HepG2 (cell line): ENCODE measurements around the gene TP73. TPM values are rescaled to one million over a fixed set of nuclear protein-coding genes. Genes with fewer than 3 reads are reported as not detected.

Source experiments
- GATAD2A ChIP-seq: IDR thresholded peaks from 2 replicates; pipeline ENCODE4 v1.6.1; 2016
- KDM5A ChIP-seq: fragments of 200-600 bp; sonication (generic); IDR thresholded peaks from 2 replicates; pipeline ENCODE4 v1.7.0; 2018; ENCODE audit warnings: antibody characterized with exemption, mild to moderate bottlenecking, low read length, borderline replicate concordance
- KLF12 ChIP-seq: sonication (generic); formaldehyde crosslinking; IDR thresholded peaks from 2 replicates; pipeline ENCODE4 v1.4.0; 2020; ENCODE audit warnings: missing genetic modification reagents, borderline replicate concordance
- MEIS2 ChIP-seq: sonication (generic); formaldehyde crosslinking; IDR thresholded peaks from 2 replicates; pipeline ENCODE4 v1.9.0; 2021; ENCODE audit warnings: mild to moderate bottlenecking, missing genetic modification reagents
- NR2F1 ChIP-seq, 2 experiments: fragments of 450-650 bp in 1 of 2; formaldehyde crosslinking in 1 of 2; IDR thresholded peaks; 2 replicates each; pipeline versions ENCODE4 v1.5.0 to v1.6.1; 2016 to 2020; ENCODE audit warnings: mild to moderate bottlenecking in 1 of 2, missing compliant biosample characterization in 1 of 2, missing genetic modification reagents in 1 of 2, moderate library complexity in 1 of 2
- POLR2G ChIP-seq: fragments of 200-400 bp; formaldehyde crosslinking; IDR thresholded peaks from 2 replicates; pipeline ENCODE4 v1.6.1; 2018; ENCODE audit warnings: mild to moderate bottlenecking, low read depth, low read length, moderate library complexity
- PPARG ChIP-seq: conservative IDR thresholded peaks from 2 replicates; pipeline ENCODE4 v1.6.1; 2016; ENCODE audit warnings: missing biosample characterization, missing genetic modification reagents
- RBM22 ChIP-seq: fragments of 200-400 bp; formaldehyde crosslinking; optimal IDR thresholded peaks from 2 replicates; pipeline ENCODE3; 2017; ENCODE audit warnings: mild to moderate bottlenecking, low read length, moderate library complexity
- RFX5 ChIP-seq: IDR thresholded peaks from 2 replicates; pipeline ENCODE4 v1.6.1; 2011; ENCODE audit warnings: low read depth, low read length, improper control_type of control experiment
- SATB2 ChIP-seq: sonication (generic); formaldehyde crosslinking; IDR thresholded peaks from 2 replicates; pipeline ENCODE4 v1.5.0; 2020; ENCODE audit warnings: missing genetic modification reagents
- SMARCE1 ChIP-seq: fragments of 450-650 bp; IDR thresholded peaks from 2 replicates; pipeline ENCODE4 v1.6.1; 2017; ENCODE audit warnings: borderline replicate concordance
- STAG1 ChIP-seq: sonication (generic); formaldehyde crosslinking; IDR thresholded peaks from 2 replicates; pipeline ENCODE4 v1.4.0; 2020; ENCODE audit warnings: missing genetic modification reagents
- XBP1 ChIP-seq: sonication (generic); formaldehyde crosslinking; IDR thresholded peaks from 2 replicates; pipeline ENCODE4 v1.5.0; 2020; ENCODE audit warnings: missing genetic modification reagents
- ZNF12 ChIP-seq: sonication (generic); formaldehyde crosslinking; IDR thresholded peaks from 2 replicates; pipeline ENCODE4 v1.5.0; 2020; ENCODE audit warnings: missing genetic modification reagents
- ZNF430 ChIP-seq: sonication (generic); formaldehyde crosslinking; IDR thresholded peaks from 2 replicates; pipeline ENCODE4 v1.9.0; 2021; ENCODE audit warnings: mild to moderate bottlenecking, missing genetic modification reagents
- ZNF713 ChIP-seq: sonication (generic); formaldehyde crosslinking; IDR thresholded peaks from 2 replicates; pipeline ENCODE4 v1.4.0; 2020; ENCODE audit warnings: mild to moderate bottlenecking, missing genetic modification reagents
- ZNF850 ChIP-seq: sonication (generic); formaldehyde crosslinking; conservative IDR thresholded peaks from 2 replicates; pipeline ENCODE4 v1.9.0; 2021; ENCODE audit warnings: mild to moderate bottlenecking, missing genetic modification reagents
- polyA plus RNA-seq, 8 experiments: library from polyadenylated mRNA; depleted of rRNA in 3 of 8; stranded (reverse) in 7 of 8; unstranded in 1 of 8; fragments of >200 nt; fragmentation: Illumina TruSeq in 4 of 8; extraction: Trizol in 4 of 8; gene quantifications; 2 replicates each; pipeline versions ENCODE4 v1.2.1 to v1.2.3, GENCODE V29; 2011 to 2016; ENCODE audit warnings: low read depth in 4 of 8, missing spikeins in 1 of 8, mixed read lengths in 1 of 8; ENCODE audit not compliant: insufficient read depth in 1 of 8
- total RNA-seq, 5 experiments: library from RNA; depleted of rRNA; stranded (reverse); fragments of >200 nt; fragmentation: Illumina TruSeq; extraction: Trizol; gene quantifications; 2 replicates each; pipeline ENCODE4 v1.2.3, GENCODE V29; 2016; ENCODE audit warnings: low read depth in 1 of 5
- TF ChIP-seq, protein P1 (sequence below): sonication (generic); formaldehyde crosslinking; IDR thresholded peaks from 2 replicates; pipeline ENCODE4 v1.8.0; 2022; ENCODE audit warnings: mild to moderate bottlenecking, missing genetic modification reagents, borderline replicate concordance
- TF ChIP-seq, protein P2 (sequence below): sonication (generic); formaldehyde crosslinking; IDR thresholded peaks from 2 replicates; pipeline ENCODE4 v1.5.0; 2020; ENCODE audit warnings: mild to moderate bottlenecking, missing genetic modification reagents, moderate library complexity
- TF ChIP-seq, protein P3 (sequence below), 2 experiments: sonication (generic) in 1 of 2; formaldehyde crosslinking in 1 of 2; IDR thresholded peaks; 2 replicates each; pipeline versions ENCODE4 v1.4.0 to v1.6.1; 2018 to 2020; ENCODE audit warnings: missing genetic modification reagents in 2 of 2, borderline replicate concordance in 1 of 2, low read depth in 1 of 2, mild to moderate bottlenecking in 1 of 2, missing biosample characterization in 1 of 2
- TF ChIP-seq, protein P4 (sequence below): IDR thresholded peaks from 2 replicates; pipeline ENCODE4 v1.6.1; 2012; ENCODE audit warnings: inconsistent platforms
- TF ChIP-seq, protein P5 (sequence below): sonication (generic); formaldehyde crosslinking; IDR thresholded peaks from 2 replicates; pipeline ENCODE4 v1.5.1; 2020; ENCODE audit warnings: missing genetic modification reagents, mild to moderate bottlenecking, borderline replicate concordance

Gene TP73
- total and polyA plus RNA-seq, 2 of the 13 experiments (the other 11 are each of a cell fraction or from before 2014, with no cell fraction given), result 0.49 to 1.1 TPM

DNA sequence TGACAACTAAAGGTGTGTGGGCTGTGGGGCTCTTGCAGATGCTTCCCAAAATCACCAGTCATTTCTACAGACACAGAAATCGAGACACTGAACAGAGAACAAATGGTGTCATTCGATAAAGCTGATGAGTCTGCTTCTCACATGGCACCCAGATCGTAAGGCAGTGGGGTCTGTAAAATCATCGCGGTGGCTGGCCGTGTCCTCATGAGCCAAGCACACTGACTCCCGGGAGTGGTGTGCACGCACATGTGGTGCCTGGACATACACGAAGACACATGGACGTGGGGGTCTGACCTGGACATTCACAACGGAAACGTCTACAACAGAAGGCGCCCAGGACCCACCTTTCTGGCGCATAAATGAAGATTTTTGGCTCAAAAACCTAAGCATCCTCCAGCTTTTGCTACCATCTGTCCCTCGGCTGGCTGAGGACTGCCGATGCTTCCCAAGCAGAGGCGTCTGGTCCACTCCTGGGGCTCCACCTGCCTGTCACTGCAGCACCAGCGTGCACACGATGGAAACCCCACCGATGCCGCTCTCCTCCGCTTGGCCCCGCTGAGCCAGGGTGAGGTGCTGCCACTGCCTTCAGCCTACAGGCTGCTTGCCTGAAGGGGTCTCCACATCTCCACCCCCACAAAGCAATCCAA lies 127.1 kb downstream of the TP73 start (continued):
- TF ChIP-seq, protein P1, sequence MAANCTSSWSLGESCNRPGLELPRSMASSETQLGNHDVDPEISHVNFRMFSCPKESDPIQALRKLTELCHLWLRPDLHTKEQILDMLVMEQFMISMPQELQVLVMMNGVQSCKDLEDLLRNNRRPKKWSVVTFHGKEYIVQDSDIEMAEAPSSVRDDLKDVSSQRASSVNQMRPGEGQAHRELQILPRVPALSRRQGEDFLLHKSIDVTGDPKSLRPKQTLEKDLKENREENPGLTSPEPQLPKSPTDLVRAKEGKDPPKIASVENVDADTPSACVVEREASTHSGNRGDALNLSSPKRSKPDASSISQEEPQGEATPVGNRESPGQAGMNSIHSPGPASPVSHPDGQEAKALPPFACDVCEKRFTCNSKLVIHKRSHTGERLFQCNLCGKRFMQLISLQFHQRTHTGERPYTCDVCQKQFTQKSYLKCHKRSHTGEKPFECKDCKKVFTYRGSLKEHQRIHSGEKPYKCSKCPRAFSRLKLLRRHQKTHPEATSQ, result no peak
- TF ChIP-seq, protein P2, sequence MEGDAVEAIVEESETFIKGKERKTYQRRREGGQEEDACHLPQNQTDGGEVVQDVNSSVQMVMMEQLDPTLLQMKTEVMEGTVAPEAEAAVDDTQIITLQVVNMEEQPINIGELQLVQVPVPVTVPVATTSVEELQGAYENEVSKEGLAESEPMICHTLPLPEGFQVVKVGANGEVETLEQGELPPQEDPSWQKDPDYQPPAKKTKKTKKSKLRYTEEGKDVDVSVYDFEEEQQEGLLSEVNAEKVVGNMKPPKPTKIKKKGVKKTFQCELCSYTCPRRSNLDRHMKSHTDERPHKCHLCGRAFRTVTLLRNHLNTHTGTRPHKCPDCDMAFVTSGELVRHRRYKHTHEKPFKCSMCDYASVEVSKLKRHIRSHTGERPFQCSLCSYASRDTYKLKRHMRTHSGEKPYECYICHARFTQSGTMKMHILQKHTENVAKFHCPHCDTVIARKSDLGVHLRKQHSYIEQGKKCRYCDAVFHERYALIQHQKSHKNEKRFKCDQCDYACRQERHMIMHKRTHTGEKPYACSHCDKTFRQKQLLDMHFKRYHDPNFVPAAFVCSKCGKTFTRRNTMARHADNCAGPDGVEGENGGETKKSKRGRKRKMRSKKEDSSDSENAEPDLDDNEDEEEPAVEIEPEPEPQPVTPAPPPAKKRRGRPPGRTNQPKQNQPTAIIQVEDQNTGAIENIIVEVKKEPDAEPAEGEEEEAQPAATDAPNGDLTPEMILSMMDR (CRISPR knock-in tag), result 0 out of 2 replicates have a peak, but pooled peaks have one; percentile 19
- TF ChIP-seq ZNF713 (CRISPR knock-in tag) (no peak), MEIS2 (no peak), POLR2G (peak; percentile 62; the same call in 1 of the 2 replicates), ZNF12 (CRISPR knock-in tag) (no peak), GATAD2A (no peak), SATB2 (CRISPR knock-in tag) (no peak), SMARCE1 (no peak), RFX5 (no peak), STAG1 (CRISPR knock-in tag) (no peak), PPARG (CRISPR knock-in tag) (no peak), RBM22 (peak; percentile 22), KLF12 (CRISPR knock-in tag) (no peak), ZNF430 (CRISPR knock-in tag) (no peak), ZNF850 (CRISPR knock-in tag) (no peak), KDM5A (no peak), NR2F1 (CRISPR knock-in tag; IDR thresholded peaks at IDR 0.05) (no peak), XBP1 (CRISPR knock-in tag) (no peak)
- TF ChIP-seq, protein P3, sequence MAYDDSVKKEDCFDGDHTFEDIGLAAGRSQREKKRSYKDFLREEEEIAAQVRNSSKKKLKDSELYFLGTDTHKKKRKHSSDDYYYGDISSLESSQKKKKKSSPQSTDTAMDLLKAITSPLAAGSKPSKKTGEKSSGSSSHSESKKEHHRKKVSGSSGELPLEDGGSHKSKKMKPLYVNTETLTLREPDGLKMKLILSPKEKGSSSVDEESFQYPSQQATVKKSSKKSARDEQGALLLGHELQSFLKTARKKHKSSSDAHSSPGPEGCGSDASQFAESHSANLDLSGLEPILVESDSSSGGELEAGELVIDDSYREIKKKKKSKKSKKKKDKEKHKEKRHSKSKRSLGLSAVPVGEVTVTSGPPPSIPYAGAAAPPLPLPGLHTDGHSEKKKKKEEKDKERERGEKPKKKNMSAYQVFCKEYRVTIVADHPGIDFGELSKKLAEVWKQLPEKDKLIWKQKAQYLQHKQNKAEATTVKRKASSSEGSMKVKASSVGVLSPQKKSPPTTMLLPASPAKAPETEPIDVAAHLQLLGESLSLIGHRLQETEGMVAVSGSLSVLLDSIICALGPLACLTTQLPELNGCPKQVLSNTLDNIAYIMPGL (CRISPR knock-in tag; IDR thresholded peaks at IDR 0.05; ENCODE audit: borderline replicate concordance in 1 of 2, low read depth in 1 of 2), result no peak
- TF ChIP-seq, protein P4, sequence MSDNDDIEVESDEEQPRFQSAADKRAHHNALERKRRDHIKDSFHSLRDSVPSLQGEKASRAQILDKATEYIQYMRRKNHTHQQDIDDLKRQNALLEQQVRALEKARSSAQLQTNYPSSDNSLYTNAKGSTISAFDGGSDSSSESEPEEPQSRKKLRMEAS, result no peak
- TF ChIP-seq, protein P5, sequence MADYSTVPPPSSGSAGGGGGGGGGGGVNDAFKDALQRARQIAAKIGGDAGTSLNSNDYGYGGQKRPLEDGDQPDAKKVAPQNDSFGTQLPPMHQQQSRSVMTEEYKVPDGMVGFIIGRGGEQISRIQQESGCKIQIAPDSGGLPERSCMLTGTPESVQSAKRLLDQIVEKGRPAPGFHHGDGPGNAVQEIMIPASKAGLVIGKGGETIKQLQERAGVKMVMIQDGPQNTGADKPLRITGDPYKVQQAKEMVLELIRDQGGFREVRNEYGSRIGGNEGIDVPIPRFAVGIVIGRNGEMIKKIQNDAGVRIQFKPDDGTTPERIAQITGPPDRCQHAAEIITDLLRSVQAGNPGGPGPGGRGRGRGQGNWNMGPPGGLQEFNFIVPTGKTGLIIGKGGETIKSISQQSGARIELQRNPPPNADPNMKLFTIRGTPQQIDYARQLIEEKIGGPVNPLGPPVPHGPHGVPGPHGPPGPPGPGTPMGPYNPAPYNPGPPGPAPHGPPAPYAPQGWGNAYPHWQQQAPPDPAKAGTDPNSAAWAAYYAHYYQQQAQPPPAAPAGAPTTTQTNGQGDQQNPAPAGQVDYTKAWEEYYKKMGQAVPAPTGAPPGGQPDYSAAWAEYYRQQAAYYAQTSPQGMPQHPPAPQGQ, result no peak
